WTC11 (cell line): ENCODE results near the gene ZBED5. TPM values are rescaled to one million over a fixed set of nuclear protein-coding genes. Genes with fewer than 3 reads are reported as not detected.
A peak's percentile ranks its signal among the peaks of the same experiment; 100 is the strongest.

Experiments
- ATAC-seq: fragments of 200-7000 bp; cut with Tn5 transposase; 2 replicates; pipeline ENCODE4 v1.10.0; 2021; ENCODE audit warnings: mild to moderate bottlenecking, moderate library complexity
- CTCF ChIA-PET: fragments of 300-600 bp; sonication (Branson Sonifier 250); formaldehyde crosslinking; loops from one replicate; lab custom pipeline; 2021; ENCODE audit warnings: antibody characterized with exemption; lab: Charles Lee
- POLR2A ChIA-PET: fragments of 350-600 bp; sonication (Branson Sonifier 250); formaldehyde crosslinking; loops from one replicate; lab custom pipeline; 2021; ENCODE audit warnings: antibody characterized with exemption; lab: Charles Lee
- DNase-seq: peaks from one replicate; pipeline ENCODE4 v3.0.0; 2021; ENCODE audit warnings: low spot score
- H3K27ac Mint-ChIP-seq: 2 replicates; pipeline ENCODE4 v1.8.0; 2021; ENCODE audit warnings: mixed read lengths
- H3K27me3 Mint-ChIP-seq: 2 replicates; pipeline ENCODE4 v1.8.0; 2021; ENCODE audit warnings: low read depth, mild to moderate bottlenecking, moderate library complexity, mixed read lengths
- H3K36me3 Mint-ChIP-seq: 2 replicates; pipeline ENCODE4 v1.8.0; 2021; ENCODE audit warnings: mixed read lengths
- H3K4me1 Mint-ChIP-seq: 2 replicates; pipeline ENCODE4 v1.8.0; 2022; ENCODE audit warnings: mixed read lengths
- H3K4me3 Mint-ChIP-seq: 2 replicates; pipeline ENCODE4 v1.8.0; 2021; ENCODE audit warnings: mild to moderate bottlenecking, moderate library complexity, mixed read lengths
- H3K9me3 Mint-ChIP-seq: 2 replicates; pipeline ENCODE4 v1.8.0; 2021; ENCODE audit warnings: mixed read lengths
- CREM ChIP-seq: sonication (generic); formaldehyde crosslinking; IDR thresholded peaks from 2 replicates; pipeline ENCODE4 v1.8.1; 2022; ENCODE audit warnings: mild to moderate bottlenecking, missing genetic modification reagents, moderate library complexity
- GRHL2 ChIP-seq: fragments of 250-450 bp; sonication (Bioruptor Pico); IDR thresholded peaks from 2 replicates; pipeline ENCODE4 v1.8.0; 2022; ENCODE audit warnings: mild to moderate bottlenecking, moderate library complexity; ENCODE audit not compliant: insufficient replicate concordance, severe bottlenecking
- GTF2I ChIP-seq: fragments of 250-450 bp; sonication (Bioruptor Pico); conservative IDR thresholded peaks from 2 replicates; pipeline ENCODE4 v1.4.0; 2021; ENCODE audit warnings: mild to moderate bottlenecking
- NFYB ChIP-seq: sonication (generic); formaldehyde crosslinking; conservative IDR thresholded peaks from 2 replicates; pipeline ENCODE4 v1.8.0; 2022; ENCODE audit warnings: low read depth, missing genetic modification reagents
- TCF7 ChIP-seq: sonication (generic); formaldehyde crosslinking; IDR thresholded peaks from 2 replicates; pipeline ENCODE4 v1.8.0; 2022; ENCODE audit warnings: mild to moderate bottlenecking, low read depth, missing genetic modification reagents, moderate library complexity
- TEAD4 ChIP-seq: sonication (generic); formaldehyde crosslinking; IDR thresholded peaks from 2 replicates; pipeline ENCODE4 v1.8.0; 2022; ENCODE audit warnings: mild to moderate bottlenecking, missing genetic modification reagents
- ZBTB21 ChIP-seq: sonication (generic); formaldehyde crosslinking; IDR thresholded peaks from 2 replicates; pipeline ENCODE4 v1.8.1; 2023; ENCODE audit warnings: mild to moderate bottlenecking, missing genetic modification reagents, borderline replicate concordance
- ZNF121 ChIP-seq: sonication (generic); formaldehyde crosslinking; IDR thresholded peaks from 2 replicates; pipeline ENCODE4 v1.8.0; 2023; ENCODE audit warnings: missing genetic modification reagents
- ZNF138 ChIP-seq: sonication (generic); formaldehyde crosslinking; conservative IDR thresholded peaks from 2 replicates; pipeline ENCODE4 v1.8.1; 2022; ENCODE audit warnings: mild to moderate bottlenecking, moderate library complexity, missing genetic modification reagents
- ZNF219 ChIP-seq: sonication (generic); formaldehyde crosslinking; IDR thresholded peaks from 2 replicates; pipeline ENCODE4 v1.8.0; 2023; ENCODE audit warnings: missing genetic modification reagents, mild to moderate bottlenecking, borderline replicate concordance
- total RNA-seq: library from RNA; stranded (reverse); gene quantifications from 3 replicates; pipeline ENCODE4 v1.2.3, GENCODE V29; 2021
- TF ChIP-seq, protein P1 (sequence below): sonication (generic); formaldehyde crosslinking; IDR thresholded peaks from 2 replicates; pipeline ENCODE4 v1.8.1; 2023; ENCODE audit warnings: mild to moderate bottlenecking, moderate library complexity, missing genetic modification reagents
- TF ChIP-seq, protein P2 (sequence below): sonication (generic); formaldehyde crosslinking; IDR thresholded peaks from 2 replicates; pipeline ENCODE4 v1.8.1; 2022; ENCODE audit warnings: low read depth, mild to moderate bottlenecking, moderate library complexity, missing genetic modification reagents, borderline replicate concordance
- TF ChIP-seq, protein P3 (sequence below): sonication (generic); formaldehyde crosslinking; IDR thresholded peaks from 2 replicates; pipeline ENCODE4 v1.8.1; 2023; ENCODE audit warnings: mild to moderate bottlenecking, missing genetic modification reagents, borderline replicate concordance
- TF ChIP-seq, protein P4 (sequence below): sonication (generic); formaldehyde crosslinking; IDR thresholded peaks from 2 replicates; pipeline ENCODE4 v1.8.1; 2023; ENCODE audit warnings: mild to moderate bottlenecking, missing genetic modification reagents
- TF ChIP-seq, protein P5 (sequence below): fragments of 250-450 bp; sonication (Bioruptor Pico); IDR thresholded peaks from 2 replicates; pipeline ENCODE4 v1.8.0; 2021; ENCODE audit warnings: mild to moderate bottlenecking
- TF ChIP-seq, protein P6 (sequence below): sonication (generic); formaldehyde crosslinking; IDR thresholded peaks from 2 replicates; pipeline ENCODE4 v1.8.0; 2022; ENCODE audit warnings: missing genetic modification reagents

Gene ZBED5
- total RNA-seq, 1 experiment from 2014 or later = 48.7 TPM

DNA sequence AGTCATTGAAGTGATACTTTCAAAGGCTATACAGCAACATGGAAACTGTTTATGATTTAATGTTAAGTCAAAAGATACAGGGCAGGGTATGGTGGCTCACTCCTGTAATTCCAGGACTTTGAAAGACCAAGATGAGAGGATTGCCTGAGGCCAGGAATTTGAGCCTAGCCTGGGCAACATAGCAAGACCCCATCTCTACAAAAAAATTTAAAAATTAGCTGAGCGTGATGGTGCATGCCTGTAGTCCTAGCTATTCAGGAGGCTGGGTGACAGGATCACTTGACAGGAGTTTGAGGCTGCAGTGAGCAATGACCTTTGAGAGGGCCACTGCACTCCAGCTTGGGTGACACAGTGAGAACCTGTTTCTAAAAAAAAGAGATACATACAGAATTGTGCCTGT is 39.3 kb upstream of the ZBED5 start:
- TF ChIP-seq CREM (no peak), ZNF121 (CRISPR knock-in tag) (peak; percentile 41; the same call in 1 of the 2 replicates)
- TF ChIP-seq, all 79 proteins: peak for 1
- Mint-ChIP-seq H3K27me3 (no peaks in the 10 kb centered on the region), H3K36me3 (no peaks in the 10 kb centered on the region), H3K27ac (no peak overlapping the region), H3K9me3 (0 out of 2 replicates have a peak, but pooled peaks cover 3% of the 10 kb centered on the region), H3K4me1 (peaks cover 4% of the 10 kb centered on the region; the same call in 1 of the 2 replicates), H3K4me3 (no peak overlapping the region)
- ATAC-seq (no peak), DNase-seq (no peak)
- POLR2A ChIA-PET = no interaction called here
- CTCF ChIA-PET = no interaction called here

DNA sequence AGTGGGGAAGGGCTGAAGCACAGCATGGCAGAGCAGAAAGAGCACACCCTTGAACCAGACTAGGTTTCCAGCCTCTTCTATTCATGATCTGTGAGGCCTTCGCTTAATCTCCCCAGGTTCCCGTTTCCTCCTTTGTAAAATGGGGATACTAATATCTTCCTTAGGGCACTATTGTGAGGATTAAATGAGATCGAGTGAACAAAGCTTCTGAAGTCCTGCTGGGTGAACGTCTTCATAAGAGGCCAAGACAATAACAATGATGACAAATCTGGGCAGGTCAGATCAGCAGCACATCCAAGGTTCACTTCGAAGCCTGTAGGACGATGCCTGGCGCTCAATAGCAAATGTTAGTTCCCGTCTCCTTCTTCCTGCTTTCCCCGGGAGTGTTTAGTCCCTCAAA is 38.6 kb upstream of the ZBED5 start:
- no peak overlapping the region for H3K4me3 Mint-ChIP-seq
- no peaks in the 10 kb centered on the region for H3K27me3 Mint-ChIP-seq
- no peaks in the 10 kb centered on the region for H3K36me3 Mint-ChIP-seq
- POLR2A ChIA-PET = no interaction called here
- no peak overlapping the region for H3K27ac Mint-ChIP-seq
- peaks cover 1% of the 10 kb centered on the region; the same call in 1 of the 2 replicates for H3K9me3 Mint-ChIP-seq
- TF ChIP-seq GRHL2 (CRISPR knock-in tag) (no peak), ZNF138 (CRISPR knock-in tag) (no peak), ZBTB21 (CRISPR knock-in tag) (no peak), NFYB (CRISPR knock-in tag) (no peak), GTF2I (no peak)
- TF ChIP-seq, protein P1, sequence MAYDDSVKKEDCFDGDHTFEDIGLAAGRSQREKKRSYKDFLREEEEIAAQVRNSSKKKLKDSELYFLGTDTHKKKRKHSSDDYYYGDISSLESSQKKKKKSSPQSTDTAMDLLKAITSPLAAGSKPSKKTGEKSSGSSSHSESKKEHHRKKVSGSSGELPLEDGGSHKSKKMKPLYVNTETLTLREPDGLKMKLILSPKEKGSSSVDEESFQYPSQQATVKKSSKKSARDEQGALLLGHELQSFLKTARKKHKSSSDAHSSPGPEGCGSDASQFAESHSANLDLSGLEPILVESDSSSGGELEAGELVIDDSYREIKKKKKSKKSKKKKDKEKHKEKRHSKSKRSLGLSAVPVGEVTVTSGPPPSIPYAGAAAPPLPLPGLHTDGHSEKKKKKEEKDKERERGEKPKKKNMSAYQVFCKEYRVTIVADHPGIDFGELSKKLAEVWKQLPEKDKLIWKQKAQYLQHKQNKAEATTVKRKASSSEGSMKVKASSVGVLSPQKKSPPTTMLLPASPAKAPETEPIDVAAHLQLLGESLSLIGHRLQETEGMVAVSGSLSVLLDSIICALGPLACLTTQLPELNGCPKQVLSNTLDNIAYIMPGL (CRISPR knock-in tag) = no peak
- TF ChIP-seq, protein P2, sequence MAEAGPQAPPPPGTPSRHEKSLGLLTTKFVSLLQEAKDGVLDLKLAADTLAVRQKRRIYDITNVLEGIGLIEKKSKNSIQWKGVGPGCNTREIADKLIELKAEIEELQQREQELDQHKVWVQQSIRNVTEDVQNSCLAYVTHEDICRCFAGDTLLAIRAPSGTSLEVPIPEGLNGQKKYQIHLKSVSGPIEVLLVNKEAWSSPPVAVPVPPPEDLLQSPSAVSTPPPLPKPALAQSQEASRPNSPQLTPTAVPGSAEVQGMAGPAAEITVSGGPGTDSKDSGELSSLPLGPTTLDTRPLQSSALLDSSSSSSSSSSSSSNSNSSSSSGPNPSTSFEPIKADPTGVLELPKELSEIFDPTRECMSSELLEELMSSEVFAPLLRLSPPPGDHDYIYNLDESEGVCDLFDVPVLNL (CRISPR knock-in tag) = no peak
- TF ChIP-seq, protein P3, sequence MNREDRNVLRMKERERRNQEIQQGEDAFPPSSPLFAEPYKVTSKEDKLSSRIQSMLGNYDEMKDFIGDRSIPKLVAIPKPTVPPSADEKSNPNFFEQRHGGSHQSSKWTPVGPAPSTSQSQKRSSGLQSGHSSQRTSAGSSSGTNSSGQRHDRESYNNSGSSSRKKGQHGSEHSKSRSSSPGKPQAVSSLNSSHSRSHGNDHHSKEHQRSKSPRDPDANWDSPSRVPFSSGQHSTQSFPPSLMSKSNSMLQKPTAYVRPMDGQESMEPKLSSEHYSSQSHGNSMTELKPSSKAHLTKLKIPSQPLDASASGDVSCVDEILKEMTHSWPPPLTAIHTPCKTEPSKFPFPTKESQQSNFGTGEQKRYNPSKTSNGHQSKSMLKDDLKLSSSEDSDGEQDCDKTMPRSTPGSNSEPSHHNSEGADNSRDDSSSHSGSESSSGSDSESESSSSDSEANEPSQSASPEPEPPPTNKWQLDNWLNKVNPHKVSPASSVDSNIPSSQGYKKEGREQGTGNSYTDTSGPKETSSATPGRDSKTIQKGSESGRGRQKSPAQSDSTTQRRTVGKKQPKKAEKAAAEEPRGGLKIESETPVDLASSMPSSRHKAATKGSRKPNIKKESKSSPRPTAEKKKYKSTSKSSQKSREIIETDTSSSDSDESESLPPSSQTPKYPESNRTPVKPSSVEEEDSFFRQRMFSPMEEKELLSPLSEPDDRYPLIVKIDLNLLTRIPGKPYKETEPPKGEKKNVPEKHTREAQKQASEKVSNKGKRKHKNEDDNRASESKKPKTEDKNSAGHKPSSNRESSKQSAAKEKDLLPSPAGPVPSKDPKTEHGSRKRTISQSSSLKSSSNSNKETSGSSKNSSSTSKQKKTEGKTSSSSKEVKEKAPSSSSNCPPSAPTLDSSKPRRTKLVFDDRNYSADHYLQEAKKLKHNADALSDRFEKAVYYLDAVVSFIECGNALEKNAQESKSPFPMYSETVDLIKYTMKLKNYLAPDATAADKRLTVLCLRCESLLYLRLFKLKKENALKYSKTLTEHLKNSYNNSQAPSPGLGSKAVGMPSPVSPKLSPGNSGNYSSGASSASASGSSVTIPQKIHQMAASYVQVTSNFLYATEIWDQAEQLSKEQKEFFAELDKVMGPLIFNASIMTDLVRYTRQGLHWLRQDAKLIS (CRISPR knock-in tag) = no peak
- ATAC-seq (no peak), DNase-seq (no peak)
- H3K4me1 Mint-ChIP-seq = peaks cover 4% of the 10 kb centered on the region; the same call in 1 of the 2 replicates
- CTCF ChIA-PET = no interaction called here

DNA sequence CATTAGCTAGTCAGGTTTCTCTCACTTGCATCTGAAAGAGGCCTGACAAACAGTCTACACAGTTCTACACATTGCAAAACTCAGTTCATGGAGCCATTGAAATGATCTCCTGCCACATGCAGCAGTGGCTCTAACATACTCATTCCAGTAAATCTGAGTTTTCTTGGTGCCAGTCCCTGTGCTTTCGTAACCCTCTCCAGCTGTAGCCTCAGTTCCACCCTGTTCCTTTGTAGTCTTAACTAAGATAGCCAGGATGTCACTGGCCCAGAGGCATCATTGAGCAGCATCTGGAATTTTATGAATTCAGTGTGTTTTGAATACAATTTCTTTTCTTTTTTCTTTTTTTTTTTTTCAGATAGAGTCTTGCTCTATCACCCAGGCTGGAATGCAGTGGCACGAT is 37.4 kb upstream of the ZBED5 start:
- H3K36me3 Mint-ChIP-seq = no peaks in the 10 kb centered on the region
- peaks cover 11% of the 10 kb centered on the region for H3K9me3 Mint-ChIP-seq
- H3K4me1 Mint-ChIP-seq = peaks cover 4% of the 10 kb centered on the region; the same call in 1 of the 2 replicates
- no peak for DNase-seq
- H3K27me3 Mint-ChIP-seq = no peaks in the 10 kb centered on the region
- ATAC-seq = no peak
- no peak overlapping the region for H3K27ac Mint-ChIP-seq
- CTCF ChIA-PET = interaction anchor here (1.3 kb wide), 2 partner anchors 15 to 39 kb away, joined by 3 to 5 read pairs; no protein-coding TSS in a partner anchor
- POLR2A ChIA-PET = no interaction called here
- H3K4me3 Mint-ChIP-seq = no peak overlapping the region
- TF ChIP-seq, protein P4, sequence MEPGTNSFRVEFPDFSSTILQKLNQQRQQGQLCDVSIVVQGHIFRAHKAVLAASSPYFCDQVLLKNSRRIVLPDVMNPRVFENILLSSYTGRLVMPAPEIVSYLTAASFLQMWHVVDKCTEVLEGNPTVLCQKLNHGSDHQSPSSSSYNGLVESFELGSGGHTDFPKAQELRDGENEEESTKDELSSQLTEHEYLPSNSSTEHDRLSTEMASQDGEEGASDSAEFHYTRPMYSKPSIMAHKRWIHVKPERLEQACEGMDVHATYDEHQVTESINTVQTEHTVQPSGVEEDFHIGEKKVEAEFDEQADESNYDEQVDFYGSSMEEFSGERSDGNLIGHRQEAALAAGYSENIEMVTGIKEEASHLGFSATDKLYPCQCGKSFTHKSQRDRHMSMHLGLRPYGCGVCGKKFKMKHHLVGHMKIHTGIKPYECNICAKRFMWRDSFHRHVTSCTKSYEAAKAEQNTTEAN = no peak
- TF ChIP-seq, protein P5, sequence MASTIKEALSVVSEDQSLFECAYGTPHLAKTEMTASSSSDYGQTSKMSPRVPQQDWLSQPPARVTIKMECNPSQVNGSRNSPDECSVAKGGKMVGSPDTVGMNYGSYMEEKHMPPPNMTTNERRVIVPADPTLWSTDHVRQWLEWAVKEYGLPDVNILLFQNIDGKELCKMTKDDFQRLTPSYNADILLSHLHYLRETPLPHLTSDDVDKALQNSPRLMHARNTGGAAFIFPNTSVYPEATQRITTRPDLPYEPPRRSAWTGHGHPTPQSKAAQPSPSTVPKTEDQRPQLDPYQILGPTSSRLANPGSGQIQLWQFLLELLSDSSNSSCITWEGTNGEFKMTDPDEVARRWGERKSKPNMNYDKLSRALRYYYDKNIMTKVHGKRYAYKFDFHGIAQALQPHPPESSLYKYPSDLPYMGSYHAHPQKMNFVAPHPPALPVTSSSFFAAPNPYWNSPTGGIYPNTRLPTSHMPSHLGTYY (CRISPR knock-in tag) = no peak
- no peak for TF ChIP-seq ZNF219
- TF ChIP-seq TCF7 (CRISPR knock-in tag) = no peak
- TF ChIP-seq, protein P1 (CRISPR knock-in tag) = no peak
- TF ChIP-seq TEAD4 (CRISPR knock-in tag) = no peak
- TF ChIP-seq, protein P6, sequence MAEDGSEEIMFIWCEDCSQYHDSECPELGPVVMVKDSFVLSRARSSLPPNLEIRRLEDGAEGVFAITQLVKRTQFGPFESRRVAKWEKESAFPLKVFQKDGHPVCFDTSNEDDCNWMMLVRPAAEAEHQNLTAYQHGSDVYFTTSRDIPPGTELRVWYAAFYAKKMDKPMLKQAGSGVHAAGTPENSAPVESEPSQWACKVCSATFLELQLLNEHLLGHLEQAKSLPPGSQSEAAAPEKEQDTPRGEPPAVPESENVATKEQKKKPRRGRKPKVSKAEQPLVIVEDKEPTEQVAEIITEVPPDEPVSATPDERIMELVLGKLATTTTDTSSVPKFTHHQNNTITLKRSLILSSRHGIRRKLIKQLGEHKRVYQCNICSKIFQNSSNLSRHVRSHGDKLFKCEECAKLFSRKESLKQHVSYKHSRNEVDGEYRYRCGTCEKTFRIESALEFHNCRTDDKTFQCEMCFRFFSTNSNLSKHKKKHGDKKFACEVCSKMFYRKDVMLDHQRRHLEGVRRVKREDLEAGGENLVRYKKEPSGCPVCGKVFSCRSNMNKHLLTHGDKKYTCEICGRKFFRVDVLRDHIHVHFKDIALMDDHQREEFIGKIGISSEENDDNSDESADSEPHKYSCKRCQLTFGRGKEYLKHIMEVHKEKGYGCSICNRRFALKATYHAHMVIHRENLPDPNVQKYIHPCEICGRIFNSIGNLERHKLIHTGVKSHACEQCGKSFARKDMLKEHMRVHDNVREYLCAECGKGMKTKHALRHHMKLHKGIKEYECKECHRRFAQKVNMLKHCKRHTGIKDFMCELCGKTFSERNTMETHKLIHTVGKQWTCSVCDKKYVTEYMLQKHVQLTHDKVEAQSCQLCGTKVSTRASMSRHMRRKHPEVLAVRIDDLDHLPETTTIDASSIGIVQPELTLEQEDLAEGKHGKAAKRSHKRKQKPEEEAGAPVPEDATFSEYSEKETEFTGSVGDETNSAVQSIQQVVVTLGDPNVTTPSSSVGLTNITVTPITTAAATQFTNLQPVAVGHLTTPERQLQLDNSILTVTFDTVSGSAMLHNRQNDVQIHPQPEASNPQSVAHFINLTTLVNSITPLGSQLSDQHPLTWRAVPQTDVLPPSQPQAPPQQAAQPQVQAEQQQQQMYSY (CRISPR knock-in tag) = no peak
